Mucosa of descending colon (tissue), 3 donors: Measurements from ENCODE around the gene PLXNA2. TPM values are rescaled to one million over a fixed set of nuclear protein-coding genes. Genes with fewer than 3 reads are reported as not detected.

Experiments
- ATAC-seq: fragments of 200-7000 bp; cut with Tn5 transposase; one replicate; pipeline ENCODE4 v1.9.1; 2020; ENCODE audit warnings: mild to moderate bottlenecking, moderate library complexity
- DNase-seq, 3 donors: peaks; one replicate each; pipeline ENCODE4 v3.0.0-alpha.2; 2020
- H3K36me3 ChIP-seq: fragments of 200-600 bp; one replicate; pipeline ENCODE4 v1.8.0; 2021; ENCODE audit warnings: low read depth, mild to moderate bottlenecking
- H3K4me1 ChIP-seq: fragments of 200-600 bp; one replicate; pipeline ENCODE4 v1.8.0; 2021; ENCODE audit warnings: low read depth, mild to moderate bottlenecking
- H3K4me3 ChIP-seq: fragments of 200-600 bp; one replicate; pipeline ENCODE4 v1.8.0; 2021; ENCODE audit warnings: mild to moderate bottlenecking
- H3K9me3 ChIP-seq: fragments of 200-600 bp; one replicate; pipeline ENCODE4 v1.8.0; 2021; ENCODE audit warnings: mild to moderate bottlenecking
- intact Hi-C, 2 donors: fragments of 100-400 bp; cut with DNase I in 1 of 2; cut with micrococcal nuclease in 1 of 2; formaldehyde crosslinking; loops; one replicate each; pipeline versions ENCODE4 v1.11.0 to v1.11.1; 2022; cut with DNase I, micrococcal nuclease
- total RNA-seq, 3 donors: library from RNA; stranded (reverse); fragmentation: NEBNext Ultra II Directional in 2 of 3; extraction: Animal tissue kit (Norgen Biotek cat#: 25700) in 2 of 3; gene quantifications; one replicate each; pipeline versions ENCODE4 v1.2.1 to v1.2.4, GENCODE V29; 2021 to 2023
- TF ChIP-seq, protein P1 (sequence below): fragments of 200-600 bp; IDR thresholded peaks from one replicate; pipeline ENCODE4 v1.8.0; 2022; ENCODE audit warnings: antibody characterized with exemption, mild to moderate bottlenecking
- donor health status: DM: no; HTN: no; CAD: no; lungs with moderate emphysema.
- donor health status: DM: no; HTN: no; CAD: no.
- donor health status: DM: no; HTN: yes; CAD: no.

PLXNA2 gene
- total RNA-seq, 3 donors from 2014 or later, result 65.5 to 127 (median 70.6) TPM

DNA sequence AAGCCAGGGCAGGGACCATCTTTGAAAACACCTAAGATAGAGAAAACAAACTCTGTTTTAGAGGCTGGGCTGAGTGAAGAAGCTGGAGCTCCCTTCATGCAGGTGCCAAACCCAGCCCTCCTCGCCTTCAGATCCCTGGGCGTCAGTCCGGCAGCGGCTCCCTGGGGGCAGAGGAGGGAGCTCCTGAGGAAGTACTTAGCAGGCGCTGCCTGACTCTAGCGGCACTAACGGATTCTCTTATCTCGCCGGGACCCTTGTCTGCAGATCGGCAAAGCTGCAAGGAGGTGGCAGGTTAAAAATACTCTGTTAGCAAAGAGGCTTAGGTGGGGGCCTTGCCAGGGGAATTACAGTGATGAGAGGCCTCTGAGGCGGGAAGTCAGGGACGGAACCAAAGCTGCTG, 79.6 kb downstream of the PLXNA2 start:
- ATAC-seq (no peak), DNase-seq (peak in 1 of 3 donors; percentile 36)
- Histone ChIP-seq H3K36me3 (no peaks in the 10 kb centered on the region), H3K4me3 (no peak overlapping the region), H3K4me1 (peaks cover 18% of the 10 kb centered on the region), H3K9me3 (no peaks in the 10 kb centered on the region)
- intact Hi-C loops, result no loop called here
- TF ChIP-seq, protein P1, sequence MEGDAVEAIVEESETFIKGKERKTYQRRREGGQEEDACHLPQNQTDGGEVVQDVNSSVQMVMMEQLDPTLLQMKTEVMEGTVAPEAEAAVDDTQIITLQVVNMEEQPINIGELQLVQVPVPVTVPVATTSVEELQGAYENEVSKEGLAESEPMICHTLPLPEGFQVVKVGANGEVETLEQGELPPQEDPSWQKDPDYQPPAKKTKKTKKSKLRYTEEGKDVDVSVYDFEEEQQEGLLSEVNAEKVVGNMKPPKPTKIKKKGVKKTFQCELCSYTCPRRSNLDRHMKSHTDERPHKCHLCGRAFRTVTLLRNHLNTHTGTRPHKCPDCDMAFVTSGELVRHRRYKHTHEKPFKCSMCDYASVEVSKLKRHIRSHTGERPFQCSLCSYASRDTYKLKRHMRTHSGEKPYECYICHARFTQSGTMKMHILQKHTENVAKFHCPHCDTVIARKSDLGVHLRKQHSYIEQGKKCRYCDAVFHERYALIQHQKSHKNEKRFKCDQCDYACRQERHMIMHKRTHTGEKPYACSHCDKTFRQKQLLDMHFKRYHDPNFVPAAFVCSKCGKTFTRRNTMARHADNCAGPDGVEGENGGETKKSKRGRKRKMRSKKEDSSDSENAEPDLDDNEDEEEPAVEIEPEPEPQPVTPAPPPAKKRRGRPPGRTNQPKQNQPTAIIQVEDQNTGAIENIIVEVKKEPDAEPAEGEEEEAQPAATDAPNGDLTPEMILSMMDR, result no peak

DNA sequence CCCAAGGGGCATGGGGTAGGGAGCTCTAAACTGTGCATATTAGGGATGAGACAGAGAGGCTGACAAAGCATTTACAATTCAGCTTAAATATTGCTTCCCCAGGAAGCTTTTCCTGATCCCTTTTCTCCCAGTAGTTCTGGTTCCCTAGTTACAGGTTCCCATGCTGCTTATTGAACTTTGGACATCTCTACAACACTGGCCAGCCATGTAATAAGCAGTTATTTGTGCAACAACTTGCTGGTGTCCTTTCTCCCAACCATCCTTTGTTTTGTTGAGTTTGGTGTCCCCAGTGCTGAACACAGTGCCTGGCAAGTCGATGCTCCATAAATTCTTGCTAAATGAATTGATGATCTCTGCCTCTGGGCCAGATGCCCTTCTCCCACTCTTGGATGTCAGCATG, 80.6 kb downstream of the PLXNA2 start:
- intact Hi-C loops, result no loop called here
- TF ChIP-seq, protein P1, result no peak
- ATAC-seq, result peak; percentile 50
- Histone ChIP-seq H3K4me3 (no peak overlapping the region), H3K9me3 (no peaks in the 10 kb centered on the region), H3K4me1 (peaks cover 26% of the 10 kb centered on the region), H3K36me3 (no peaks in the 10 kb centered on the region)
- DNase-seq, result no peak

DNA sequence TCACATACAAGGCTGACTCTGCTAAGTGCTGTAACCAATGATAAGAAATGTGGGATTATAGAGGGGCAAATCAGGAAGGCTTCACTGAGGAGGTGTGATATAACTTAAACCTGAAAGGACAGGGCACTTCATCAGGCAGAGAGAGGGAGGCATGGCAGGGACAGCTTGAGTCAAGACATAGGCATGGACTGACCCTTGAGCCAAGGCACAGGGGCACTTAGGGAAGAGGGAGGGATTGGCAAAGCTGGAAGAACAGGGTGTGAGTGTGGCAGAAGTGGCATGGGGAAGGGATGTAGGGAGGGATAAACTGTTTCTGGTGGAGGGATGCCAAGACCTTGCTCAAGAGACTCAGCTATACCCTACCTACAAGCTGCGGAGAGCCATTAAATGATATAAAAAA, 81.3 kb downstream of the PLXNA2 start:
- TF ChIP-seq, protein P1, result no peak
- Histone ChIP-seq H3K4me3 (no peak overlapping the region), H3K9me3 (no peaks in the 10 kb centered on the region), H3K4me1 (peaks cover 28% of the 10 kb centered on the region), H3K36me3 (no peaks in the 10 kb centered on the region)
- intact Hi-C loops, result no loop called here
- peak in 1 of 3 donors; percentile 67 for DNase-seq
- ATAC-seq, result peak; percentile 80

DNA sequence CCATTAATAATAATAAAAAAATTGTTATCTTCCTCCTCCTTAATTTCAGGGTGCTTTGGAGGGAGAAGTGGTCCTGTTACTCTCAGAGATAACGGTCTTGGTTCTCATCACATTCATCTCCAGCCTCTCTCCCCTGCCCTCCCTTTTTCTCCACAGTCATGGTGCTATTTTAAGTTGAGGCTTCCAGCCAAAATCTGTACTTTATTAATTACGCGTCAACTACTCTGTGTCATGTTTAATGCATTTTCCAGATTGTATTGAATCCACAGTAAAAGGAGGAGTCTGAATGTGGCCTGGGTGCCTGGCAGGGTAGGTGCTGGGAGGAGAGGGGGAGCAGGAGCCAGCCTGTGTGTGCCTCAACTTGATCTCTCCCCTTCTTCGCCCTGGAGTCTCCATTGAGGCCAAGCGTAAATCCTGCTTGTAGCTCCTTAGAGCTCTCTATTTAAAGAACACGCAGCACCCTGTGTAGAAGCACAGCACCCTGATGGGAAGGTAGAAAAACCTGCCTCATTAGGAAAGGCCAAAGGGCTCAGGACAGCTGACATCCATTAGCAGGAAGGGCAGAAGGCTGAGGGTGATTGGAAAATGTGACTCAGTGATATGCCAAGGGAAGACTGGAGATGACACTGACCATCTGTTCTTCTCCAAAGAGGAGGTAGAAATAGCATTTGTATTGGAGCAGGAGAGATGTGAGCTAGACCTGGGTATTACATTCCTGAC, 82.4 kb downstream of the PLXNA2 start:
- H3K36me3 ChIP-seq, result no peaks in the 10 kb centered on the region
- ATAC-seq, result no peak
- TF ChIP-seq, protein P1, result no peak
- intact Hi-C loops, result no loop called here
- H3K4me1 ChIP-seq, result peaks cover 28% of the 10 kb centered on the region
- H3K9me3 ChIP-seq, result no peaks in the 10 kb centered on the region
- H3K4me3 ChIP-seq, result no peak overlapping the region
- no peak for DNase-seq

DNA sequence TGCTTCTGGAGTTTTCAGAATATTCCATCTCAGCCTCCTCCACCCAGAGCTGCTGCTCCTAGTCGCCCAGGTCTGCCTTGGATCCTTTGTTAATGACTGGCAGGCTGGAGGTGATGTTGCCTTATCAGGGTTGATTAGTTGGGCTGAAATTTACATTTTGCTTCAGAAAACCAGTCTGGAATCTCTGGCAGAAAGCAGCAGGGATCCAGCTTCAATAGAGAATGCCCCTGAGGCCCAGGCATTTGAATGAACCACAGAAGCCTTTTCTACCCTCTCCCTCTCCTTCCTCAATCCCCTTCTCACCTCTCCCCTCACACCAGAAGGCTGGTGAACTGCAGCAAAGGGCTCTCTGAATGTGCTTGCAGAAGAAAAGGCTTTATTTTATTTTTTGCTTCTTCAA, 83.2 kb downstream of the PLXNA2 start:
- H3K4me3 ChIP-seq, result no peak overlapping the region
- intact Hi-C loops, result no loop called here
- H3K4me1 ChIP-seq, result peaks cover 28% of the 10 kb centered on the region
- ATAC-seq, result no peak
- no peak for DNase-seq
- TF ChIP-seq, protein P1, result no peak
- H3K9me3 ChIP-seq, result no peaks in the 10 kb centered on the region
- no peaks in the 10 kb centered on the region for H3K36me3 ChIP-seq
